ENCODE data around the gene MIEF1. TPM values are rescaled to one million over a fixed set of nuclear protein-coding genes. Genes with fewer than 3 reads are reported as not detected.

The MIEF1 gene
- total and polyA plus RNA-seq, 11 donors, result 6.5 to 25.2 (median 18.7) TPM

DNA sequence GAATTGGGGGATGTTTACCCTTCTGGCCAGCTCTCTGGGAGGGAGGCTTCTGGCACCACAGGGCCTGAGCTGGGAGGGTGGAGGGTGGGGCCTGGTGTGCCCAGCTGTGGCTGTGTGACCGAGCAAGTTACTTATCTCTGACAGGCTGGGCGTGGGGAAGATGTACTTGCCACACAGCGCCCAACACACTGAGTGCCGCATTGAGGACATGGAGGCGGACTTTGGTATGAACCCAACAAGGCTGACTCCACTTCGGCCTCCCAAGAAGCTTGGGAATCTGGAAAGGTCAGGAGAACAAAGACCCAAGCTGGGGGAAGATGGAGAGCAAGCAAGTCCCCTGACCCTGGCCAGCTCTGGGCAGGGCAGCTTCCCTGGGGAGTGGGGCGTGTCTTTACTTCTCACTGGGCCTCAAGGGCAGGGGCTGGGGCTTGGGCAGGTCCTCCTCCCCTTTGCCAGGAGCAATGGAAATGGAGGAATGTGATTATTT is 47.7 kb upstream of the MIEF1 start:
- TF ChIP-seq, protein P1, sequence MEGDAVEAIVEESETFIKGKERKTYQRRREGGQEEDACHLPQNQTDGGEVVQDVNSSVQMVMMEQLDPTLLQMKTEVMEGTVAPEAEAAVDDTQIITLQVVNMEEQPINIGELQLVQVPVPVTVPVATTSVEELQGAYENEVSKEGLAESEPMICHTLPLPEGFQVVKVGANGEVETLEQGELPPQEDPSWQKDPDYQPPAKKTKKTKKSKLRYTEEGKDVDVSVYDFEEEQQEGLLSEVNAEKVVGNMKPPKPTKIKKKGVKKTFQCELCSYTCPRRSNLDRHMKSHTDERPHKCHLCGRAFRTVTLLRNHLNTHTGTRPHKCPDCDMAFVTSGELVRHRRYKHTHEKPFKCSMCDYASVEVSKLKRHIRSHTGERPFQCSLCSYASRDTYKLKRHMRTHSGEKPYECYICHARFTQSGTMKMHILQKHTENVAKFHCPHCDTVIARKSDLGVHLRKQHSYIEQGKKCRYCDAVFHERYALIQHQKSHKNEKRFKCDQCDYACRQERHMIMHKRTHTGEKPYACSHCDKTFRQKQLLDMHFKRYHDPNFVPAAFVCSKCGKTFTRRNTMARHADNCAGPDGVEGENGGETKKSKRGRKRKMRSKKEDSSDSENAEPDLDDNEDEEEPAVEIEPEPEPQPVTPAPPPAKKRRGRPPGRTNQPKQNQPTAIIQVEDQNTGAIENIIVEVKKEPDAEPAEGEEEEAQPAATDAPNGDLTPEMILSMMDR (IDR thresholded peaks at IDR 0.05), result no peak
- no peak for TF ChIP-seq POLR2A (IDR thresholded peaks at IDR 0.05)
- ATAC-seq (no peak), DNase-seq (no peak)
- Histone ChIP-seq H3K27ac (no peak overlapping the region), H3K9me3 (no peaks in the 10 kb centered on the region), H3K27me3 (peaks cover 0 to 25% (median 6%) of the 10 kb centered on the region in 9 donors), H3K4me3 (no peak overlapping the region), H3K36me3 (no peaks in the 10 kb centered on the region), H3K4me1 (peaks cover 0 to 26% (median 6%) of the 10 kb centered on the region in 12 donors)
- WGBS, 4 donors, result 74 to 87% (median 76%) methylated on average over 4 to 7 of the region's 7 CpGs
- intact Hi-C loops (cut with DNase I), result no loop called here

DNA sequence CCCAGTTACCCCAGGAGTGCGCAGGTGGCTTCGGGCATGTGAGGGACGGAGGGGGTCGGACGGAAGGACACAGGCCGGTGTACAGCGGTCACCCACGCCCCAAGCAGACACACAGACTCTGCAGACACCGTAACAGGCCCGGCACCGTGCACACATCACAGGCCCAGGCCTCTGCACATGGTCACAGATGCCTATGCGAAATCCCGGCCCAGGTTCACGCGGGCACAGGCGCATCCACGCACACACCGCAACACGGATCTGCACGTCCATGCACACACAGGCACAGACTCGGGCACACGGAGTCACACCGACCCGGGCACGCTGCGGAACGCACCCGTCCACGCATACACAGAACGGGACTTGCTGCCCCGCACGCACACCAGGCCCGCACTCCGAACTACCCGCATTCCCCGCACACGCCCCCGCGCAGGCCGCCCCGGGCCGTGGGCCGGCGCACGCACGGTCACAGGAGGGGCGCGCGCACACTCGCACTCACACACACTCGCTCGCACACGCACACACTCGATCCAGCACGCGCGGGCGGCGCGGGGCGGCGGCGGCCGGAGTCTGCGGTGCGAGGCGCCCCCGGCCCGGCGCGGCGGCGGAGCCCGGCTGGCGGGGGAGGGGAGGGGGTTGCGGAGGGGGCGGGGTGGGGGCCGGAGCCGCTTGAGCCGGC is 45.4 kb upstream of the MIEF1 start, which contains the start of gene MGAT3:
Gene MGAT3 (plus strand): TSS at position 491 of the 676 bp plus-strand sequence. CDS start 30,336 bp downstream, outside the sequence.
- WGBS, 4 donors, result 27 to 74% (median 51%) methylated on average over 19 to 79 of the region's 80 CpGs
- intact Hi-C loops (cut with DNase I), result no loop called here
- peaks cover 0 to 25% (median 6%) of the 10 kb centered on the region in 9 donors for H3K27me3 ChIP-seq
- H3K4me3 ChIP-seq, result peak within 1 kb of the TSS; percentile 47 to 81 (median 63)
- TF ChIP-seq, protein P1 (IDR thresholded peaks at IDR 0.05), result no peak
- TF ChIP-seq POLR2A (IDR thresholded peaks at IDR 0.05), result no peak
- H3K27ac ChIP-seq, result peak within 1 kb of the TSS; percentile 50 to 89 (median 72)
- DNase-seq (no peak), ATAC-seq (peak in 2 of 4 donors; percentile 10 to 16)
- peaks cover 0 to 31% (median 7%) of the 10 kb centered on the region in 12 donors for H3K4me1 ChIP-seq
- no peaks in the 10 kb centered on the region for H3K36me3 ChIP-seq
- no peaks in the 10 kb centered on the region for H3K9me3 ChIP-seq

DNA sequence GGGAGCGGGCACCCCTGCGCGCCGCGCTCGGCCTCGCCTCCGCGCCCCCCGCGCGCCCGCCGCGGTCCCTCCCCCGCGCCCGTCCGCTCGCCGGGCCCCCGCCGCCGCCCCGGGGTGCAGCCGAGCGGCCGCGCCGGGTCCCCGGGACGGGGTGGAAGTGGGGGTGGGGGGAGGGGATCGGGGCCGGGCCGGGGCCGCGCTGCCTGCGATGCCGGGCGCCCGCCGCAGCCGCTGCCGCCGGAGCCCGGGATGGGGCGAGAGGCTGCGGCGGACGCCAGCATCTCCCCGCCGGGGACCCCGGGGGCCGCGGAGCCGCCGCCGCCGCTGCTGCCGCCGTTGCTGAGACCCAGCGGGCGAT is 44.9 kb upstream of the MIEF1 start:
- H3K4me1 ChIP-seq, result peaks cover 0 to 36% (median 9%) of the 10 kb centered on the region in 12 donors
- H3K36me3 ChIP-seq, result no peaks in the 10 kb centered on the region
- ATAC-seq (no peak), DNase-seq (no peak)
- peak overlapping the region; percentile 47 to 81 (median 63) for H3K4me3 ChIP-seq
- TF ChIP-seq, protein P1 (IDR thresholded peaks at IDR 0.05), result no peak
- TF ChIP-seq POLR2A (IDR thresholded peaks at IDR 0.05), result no peak
- H3K27me3 ChIP-seq, result peaks cover 0 to 25% (median 6%) of the 10 kb centered on the region in 9 donors
- H3K9me3 ChIP-seq, result no peaks in the 10 kb centered on the region
- H3K27ac ChIP-seq, result peak overlapping the region in 10 of 12 donors; percentile 50 to 89 (median 74)
- WGBS, 4 donors, result 0 to 1% (median 0%) methylated on average over 11 to 63 of the region's 63 CpGs; no CpG with 5 or more reads in 1 of the 4 donors
- intact Hi-C loops (cut with DNase I), result no loop called here
